HepG2 (cell line): ENCODE data around the gene KREMEN1. TPM values are rescaled to one million over a fixed set of nuclear protein-coding genes. Genes with fewer than 3 reads are reported as not detected.

Source experiments
- ATF7-NPFF ChIP-seq: sonication (generic); formaldehyde crosslinking; IDR thresholded peaks from 2 replicates; pipeline ENCODE4 v1.8.1; 2023; ENCODE audit warnings: mild to moderate bottlenecking, low read depth, missing genetic modification reagents, moderate library complexity
- BRF2 ChIP-seq: sonication (generic); formaldehyde crosslinking; IDR thresholded peaks from 2 replicates; pipeline ENCODE4 v1.8.1; 2022; ENCODE audit warnings: mild to moderate bottlenecking, missing genetic modification reagents
- DNMT3B ChIP-seq: conservative IDR thresholded peaks from 2 replicates; pipeline ENCODE4 v1.6.1; 2016; ENCODE audit warnings: missing biosample characterization, control low read depth
- ESRRA ChIP-seq: sonication (generic); formaldehyde crosslinking; IDR thresholded peaks from 2 replicates; pipeline ENCODE4 v1.5.1; 2020; ENCODE audit warnings: mild to moderate bottlenecking, low read depth, missing genetic modification reagents
- FOXP4 ChIP-seq: sonication (generic); formaldehyde crosslinking; IDR thresholded peaks from 2 replicates; pipeline ENCODE4 v1.4.0; 2020; ENCODE audit warnings: missing genetic modification reagents
- HDAC6 ChIP-seq: fragments of 200-600 bp; sonication (generic); IDR thresholded peaks from 2 replicates; pipeline ENCODE4 v1.7.0; 2017; ENCODE audit warnings: mild to moderate bottlenecking, antibody characterized with exemption, low read length, low read depth
- ISL2 ChIP-seq: sonication (generic); formaldehyde crosslinking; IDR thresholded peaks from 2 replicates; pipeline ENCODE4 v1.5.0; 2020; ENCODE audit warnings: missing genetic modification reagents
- KAT7 ChIP-seq: IDR thresholded peaks from 2 replicates; pipeline ENCODE4 v1.6.1; 2018; ENCODE audit warnings: borderline replicate concordance, missing compliant biosample characterization
- NONO ChIP-seq, 2 experiments: fragments of 450-650 bp in 1 of 2; sonication (generic) in 1 of 2; formaldehyde crosslinking in 1 of 2; IDR thresholded peaks in 1 of 2; conservative IDR thresholded peaks in 1 of 2; 2 replicates each; pipeline versions ENCODE4 v1.6.1 to v1.8.0; 2017 to 2022; ENCODE audit warnings: mild to moderate bottlenecking in 1 of 2, missing genetic modification reagents in 1 of 2, moderate library complexity in 1 of 2
- PHB2 ChIP-seq: fragments of 450-650 bp; IDR thresholded peaks from 2 replicates; pipeline ENCODE4 v1.6.1; 2018; ENCODE audit not compliant: partially characterized antibody
- PHF5A ChIP-seq: IDR thresholded peaks from one replicate; pipeline ENCODE4 v1.6.1; 2018; ENCODE audit warnings: low read depth, missing genetic modification reagents; ENCODE audit not compliant: unreplicated experiment
- RAD21 ChIP-seq: fragments of 450-650 bp; formaldehyde crosslinking; IDR thresholded peaks from 2 replicates; pipeline ENCODE4 v1.5.0; 2020; ENCODE audit warnings: mild to moderate bottlenecking
- SALL2 ChIP-seq: sonication (generic); formaldehyde crosslinking; IDR thresholded peaks from 2 replicates; pipeline ENCODE4 v1.8.1; 2023; ENCODE audit warnings: mild to moderate bottlenecking, missing genetic modification reagents, inconsistent platforms
- SMAD1 ChIP-seq: sonication (generic); formaldehyde crosslinking; IDR thresholded peaks from 2 replicates; pipeline ENCODE4 v1.4.0; 2020; ENCODE audit warnings: missing genetic modification reagents, low read depth, mild to moderate bottlenecking, borderline replicate concordance
- SOX5 ChIP-seq: IDR thresholded peaks from 2 replicates; pipeline ENCODE4 v1.6.1; 2016; ENCODE audit warnings: borderline replicate concordance
- U2AF2 ChIP-seq: fragments of 200-400 bp; formaldehyde crosslinking; IDR thresholded peaks from 2 replicates; pipeline ENCODE4 v1.6.1; 2017; ENCODE audit warnings: low read depth, mild to moderate bottlenecking, low read length
- ZBTB34 ChIP-seq: sonication (generic); formaldehyde crosslinking; IDR thresholded peaks from 2 replicates; pipeline ENCODE4 v1.8.0; 2022; ENCODE audit warnings: mild to moderate bottlenecking, missing genetic modification reagents
- ZBTB7A ChIP-seq: sonication (generic); formaldehyde crosslinking; IDR thresholded peaks from 2 replicates; pipeline ENCODE4 v1.8.0; 2022; ENCODE audit warnings: mild to moderate bottlenecking, missing genetic modification reagents
- ZMYM2 ChIP-seq: sonication (generic); formaldehyde crosslinking; IDR thresholded peaks from 2 replicates; pipeline ENCODE4 v1.8.0; 2022; ENCODE audit warnings: mild to moderate bottlenecking, missing genetic modification reagents
- ZNF10 ChIP-seq: sonication (generic); formaldehyde crosslinking; IDR thresholded peaks from 2 replicates; pipeline ENCODE4 v1.4.0; 2020; ENCODE audit warnings: mild to moderate bottlenecking, low read depth, missing genetic modification reagents, borderline replicate concordance
- ZNF280B ChIP-seq: sonication (generic); formaldehyde crosslinking; IDR thresholded peaks from 2 replicates; pipeline ENCODE4 v1.5.0; 2020; ENCODE audit warnings: missing genetic modification reagents, mild to moderate bottlenecking, borderline replicate concordance
- ZNF576 ChIP-seq: sonication (generic); formaldehyde crosslinking; IDR thresholded peaks from 2 replicates; pipeline ENCODE4 v1.4.0; 2020; ENCODE audit warnings: mild to moderate bottlenecking, missing genetic modification reagents
- ZNF747 ChIP-seq: sonication (generic); formaldehyde crosslinking; IDR thresholded peaks from 2 replicates; pipeline ENCODE4 v1.8.1; 2023; ENCODE audit warnings: missing genetic modification reagents, mild to moderate bottlenecking, borderline replicate concordance
- ZNF776 ChIP-seq: sonication (generic); formaldehyde crosslinking; IDR thresholded peaks from 2 replicates; pipeline ENCODE4 v1.4.0; 2020; ENCODE audit warnings: mild to moderate bottlenecking, missing genetic modification reagents
- polyA plus RNA-seq, 8 experiments: library from polyadenylated mRNA; depleted of rRNA in 3 of 8; stranded (reverse) in 7 of 8; unstranded in 1 of 8; fragments of >200 nt; fragmentation: Illumina TruSeq in 4 of 8; extraction: Trizol in 4 of 8; gene quantifications; 2 replicates each; pipeline versions ENCODE4 v1.2.1 to v1.2.3, GENCODE V29; 2011 to 2016; ENCODE audit warnings: low read depth in 4 of 8, missing spikeins in 1 of 8, mixed read lengths in 1 of 8; ENCODE audit not compliant: insufficient read depth in 1 of 8
- total RNA-seq, 5 experiments: library from RNA; depleted of rRNA; stranded (reverse); fragments of >200 nt; fragmentation: Illumina TruSeq; extraction: Trizol; gene quantifications; 2 replicates each; pipeline ENCODE4 v1.2.3, GENCODE V29; 2016; ENCODE audit warnings: low read depth in 1 of 5

KREMEN1 gene
- total and polyA plus RNA-seq, 2 of the 13 experiments (the other 11 are each of a cell fraction or from before 2014, with no cell fraction given) = 9.8 to 13.8 TPM

GRCh38 chr22:29030618-29031226, 42.1 kb upstream of the KREMEN1 start (continued):
- no peak for TF ChIP-seq ZNF776
- TF ChIP-seq ATF7-NPFF (CRISPR knock-in tag) = peak; percentile 59; the same call in 1 of the 2 replicates
- no peak for TF ChIP-seq PHB2
- TF ChIP-seq SALL2 (CRISPR knock-in tag) = no peak; the same call in 1 of the 2 replicates
- no peak for TF ChIP-seq SMAD1
- TF ChIP-seq U2AF2 = no peak
- no peak for TF ChIP-seq HDAC6
- TF ChIP-seq FOXP4 (CRISPR knock-in tag) = peak; percentile 94
- TF ChIP-seq ZNF280B = peak; percentile 73; the same call in 1 of the 2 replicates
- no peak for TF ChIP-seq ZNF10 (CRISPR knock-in tag)
- no peak for TF ChIP-seq ZMYM2 (CRISPR knock-in tag)
- TF ChIP-seq ISL2 (CRISPR knock-in tag) = peak; percentile 96
- no peak for TF ChIP-seq BRF2
- TF ChIP-seq ZBTB7A (CRISPR knock-in tag) = peak; percentile 82; the same call in 1 of the 2 replicates
- TF ChIP-seq DNMT3B (CRISPR knock-in tag) = no peak
- 0 out of 2 replicates have a peak, but pooled peaks have one; percentile 42 for TF ChIP-seq ZNF747 (CRISPR knock-in tag)
- no peak for TF ChIP-seq PHF5A (CRISPR knock-in tag)
- peak; percentile 42; the same call in 1 of the 2 replicates for TF ChIP-seq RAD21
- TF ChIP-seq NONO (IDR thresholded peaks at IDR 0.05) = no peak
- TF ChIP-seq NONO (CRISPR knock-in tag; conservative IDR thresholded peaks at IDR 0.05) = peak; percentile 77
- TF ChIP-seq KAT7 (CRISPR knock-in tag) = no peak; the same call in 1 of the 2 replicates
- TF ChIP-seq ZNF576 = no peak
- TF ChIP-seq SOX5 (CRISPR knock-in tag) = peak; percentile 81; the same call in 1 of the 2 replicates
- no peak; the same call in 1 of the 2 replicates for TF ChIP-seq ZBTB34 (CRISPR knock-in tag)
- TF ChIP-seq ESRRA = peak; percentile 65; the same call in 1 of the 2 replicates
